ENCODE data around the gene EVX1. TPM values are rescaled to one million over a fixed set of nuclear protein-coding genes. Genes with fewer than 3 reads are reported as not detected.

The EVX1 gene
- total RNA-seq, 1 donor from 2014 or later, result not detected

DNA sequence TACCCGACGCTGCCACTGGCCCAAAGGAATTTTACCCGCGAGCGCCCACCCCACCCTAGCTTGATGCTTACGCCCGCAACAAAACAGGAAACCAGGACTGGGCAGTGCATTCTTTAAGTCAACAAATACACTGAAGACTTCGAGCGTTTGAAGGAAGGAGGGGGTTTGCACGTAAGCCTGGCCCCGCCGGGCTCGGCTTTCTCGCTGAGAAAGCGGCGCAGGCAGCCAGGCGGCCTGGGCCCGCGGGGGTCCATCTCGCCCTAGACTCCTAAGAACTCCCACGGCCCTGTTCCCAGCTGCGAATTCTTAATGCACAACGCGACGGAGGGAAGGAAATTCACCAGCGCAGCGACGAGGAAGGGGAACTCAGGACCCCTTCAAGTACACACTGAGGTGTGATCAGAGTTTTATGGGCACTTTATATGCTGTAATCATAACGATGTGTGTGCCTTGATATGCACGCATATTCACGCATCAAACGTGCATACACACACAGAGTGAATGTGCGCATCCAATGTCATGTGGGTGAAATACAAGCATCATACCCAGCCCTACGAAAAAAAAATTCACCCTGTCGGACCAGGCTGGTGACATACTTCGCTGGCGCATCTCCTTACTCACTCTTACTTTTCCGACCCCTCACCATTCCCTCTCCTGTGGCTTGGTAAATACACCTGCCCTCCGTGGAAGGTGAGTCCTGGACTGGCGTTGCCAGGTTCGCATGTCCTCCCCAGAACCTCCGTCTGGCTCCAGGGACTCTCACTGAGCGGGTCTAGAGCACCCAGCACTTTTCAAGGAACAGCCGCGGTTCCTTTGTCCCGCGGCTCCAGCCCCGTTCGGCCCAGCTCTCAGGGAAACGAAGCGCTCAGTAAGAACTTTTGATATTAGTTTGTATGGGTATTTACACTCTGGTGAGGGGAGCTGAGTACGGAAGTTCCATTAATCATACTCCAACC lies 37.0 kb upstream of the EVX1 start:
- DNase-seq (ENCODE audit: low read depth in 2 of 2), result no peak

DNA sequence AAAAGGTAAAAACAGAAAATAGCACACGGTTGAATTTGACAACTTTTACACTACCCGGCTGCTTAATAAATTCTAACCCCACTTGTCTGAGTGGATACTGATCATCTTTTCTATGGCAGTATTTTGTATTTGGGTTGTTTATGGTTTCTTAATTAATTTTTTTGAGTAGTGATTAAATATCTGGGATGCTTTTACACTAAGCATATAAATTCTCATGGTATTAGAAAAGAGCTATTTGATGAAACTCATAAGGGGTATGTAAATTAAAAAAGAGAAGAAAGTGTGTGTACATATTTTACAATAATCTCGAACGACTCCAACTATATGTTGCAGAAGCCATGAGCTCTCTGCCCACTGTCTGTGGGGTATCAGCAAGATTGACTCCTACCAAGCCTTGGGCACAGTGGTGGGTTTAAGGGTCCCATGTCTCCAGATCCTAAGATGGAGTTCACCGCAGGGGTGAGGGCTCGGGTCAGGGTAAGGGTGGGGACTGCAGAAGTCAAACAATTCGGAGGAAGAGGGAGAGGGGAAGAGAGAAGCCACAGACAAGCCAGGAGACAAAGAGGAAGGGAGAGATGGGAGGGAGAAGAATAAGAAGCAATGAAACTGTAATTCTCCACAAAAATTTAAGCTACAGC lies 35.1 kb upstream of the EVX1 start:
- no peak for DNase-seq (ENCODE audit: low read depth in 2 of 2)

DNA sequence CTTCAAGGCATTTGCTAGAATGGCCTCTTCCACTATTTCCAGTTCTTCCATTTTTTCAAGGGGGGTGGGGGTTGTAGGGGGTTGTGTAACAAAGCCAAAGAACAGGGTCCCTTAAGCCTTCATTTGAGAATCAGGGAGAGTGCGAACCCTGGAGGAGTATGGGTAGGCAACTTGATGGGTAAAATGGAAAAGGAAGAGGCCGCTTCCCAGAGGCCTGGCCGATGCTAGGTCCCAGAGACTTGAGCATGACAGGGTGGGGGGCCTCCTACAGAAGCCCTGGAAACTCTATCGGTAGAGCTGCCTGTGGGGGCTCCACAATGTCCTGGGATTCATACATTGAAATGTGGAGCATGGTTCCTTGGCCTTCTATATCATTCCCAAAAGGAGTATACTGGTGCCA lies 33.6 kb upstream of the EVX1 start:
- no peak for DNase-seq (ENCODE audit: low read depth in 2 of 2)

DNA sequence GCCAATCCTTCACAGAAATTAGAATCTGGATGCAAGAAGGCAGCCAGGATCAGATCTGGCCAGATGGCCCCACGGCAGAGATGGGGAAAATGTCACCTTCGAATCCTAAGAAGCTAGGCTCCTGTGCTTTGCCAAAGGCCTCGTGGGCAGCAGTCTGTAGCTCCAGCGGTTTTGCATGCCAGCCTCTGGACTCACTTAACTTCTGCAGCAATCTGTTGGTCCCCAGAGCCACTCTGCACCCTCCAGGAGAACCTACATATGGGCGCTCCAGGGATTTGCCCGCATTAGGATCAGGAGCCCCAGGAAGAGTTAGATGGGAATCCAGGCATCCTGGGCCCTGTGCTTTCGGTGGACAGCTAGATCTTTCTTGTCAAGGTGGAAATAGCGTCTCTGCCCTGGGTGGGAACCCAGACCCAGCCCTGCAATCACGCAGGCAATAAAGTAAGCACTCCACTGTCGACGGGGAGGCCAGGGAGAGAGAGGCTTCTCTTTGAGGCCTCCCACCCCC lies 32.6 kb upstream of the EVX1 start:
- DNase-seq (ENCODE audit: low read depth in 2 of 2), result no peak

DNA sequence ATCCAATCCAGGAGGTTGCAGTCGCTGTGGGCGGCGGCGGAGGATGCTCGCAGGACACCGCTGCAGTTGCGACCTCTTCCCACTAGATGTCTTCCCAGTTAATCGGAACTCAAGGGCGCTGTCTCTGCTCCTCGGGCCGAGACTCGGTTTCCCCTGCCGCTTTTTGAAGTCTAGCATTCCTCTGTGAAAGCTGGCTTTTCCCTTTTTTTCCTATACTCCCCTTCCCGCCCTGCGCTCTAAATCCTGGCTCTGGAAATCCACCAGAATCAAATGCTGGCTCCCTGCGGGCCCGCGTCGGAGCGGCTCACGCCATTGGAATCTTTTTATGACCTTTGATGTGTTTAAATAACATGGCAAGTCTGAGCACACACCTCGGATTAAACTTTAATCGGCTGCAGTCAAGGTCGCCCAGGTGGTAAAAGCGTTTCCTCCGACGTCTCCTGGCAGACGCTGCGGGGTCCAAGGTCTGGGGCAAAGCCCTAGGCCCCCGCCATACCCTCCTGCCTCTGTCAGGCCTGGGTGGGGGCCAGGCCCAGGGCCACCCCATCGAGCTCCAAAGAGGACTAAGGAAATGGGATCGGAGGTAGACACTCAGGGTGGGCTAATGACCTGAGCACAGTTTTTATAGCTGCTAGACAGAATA lies 32.0 kb upstream of the EVX1 start:
- DNase-seq (ENCODE audit: low read depth in 2 of 2), result peak; percentile 46 to 51

DNA sequence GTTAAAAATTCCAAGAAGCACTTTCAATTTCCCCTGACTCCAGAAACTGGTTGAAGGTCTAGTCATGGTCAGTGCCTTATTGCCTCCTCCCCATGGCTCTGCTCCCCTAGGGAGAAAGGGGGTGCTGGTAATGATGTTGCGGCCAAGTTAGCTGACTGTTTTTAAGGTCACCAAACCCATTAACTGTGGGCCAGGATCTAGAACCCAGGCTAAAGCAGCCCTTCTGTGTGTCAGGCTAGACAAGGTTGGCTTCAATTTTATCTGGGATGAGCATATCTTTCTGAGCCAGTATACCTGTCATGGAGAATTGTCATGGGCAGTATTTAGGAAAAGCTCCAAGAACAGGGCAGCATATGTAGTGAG lies 31.5 kb upstream of the EVX1 start:
- DNase-seq (ENCODE audit: low read depth in 2 of 2), result no peak

DNA sequence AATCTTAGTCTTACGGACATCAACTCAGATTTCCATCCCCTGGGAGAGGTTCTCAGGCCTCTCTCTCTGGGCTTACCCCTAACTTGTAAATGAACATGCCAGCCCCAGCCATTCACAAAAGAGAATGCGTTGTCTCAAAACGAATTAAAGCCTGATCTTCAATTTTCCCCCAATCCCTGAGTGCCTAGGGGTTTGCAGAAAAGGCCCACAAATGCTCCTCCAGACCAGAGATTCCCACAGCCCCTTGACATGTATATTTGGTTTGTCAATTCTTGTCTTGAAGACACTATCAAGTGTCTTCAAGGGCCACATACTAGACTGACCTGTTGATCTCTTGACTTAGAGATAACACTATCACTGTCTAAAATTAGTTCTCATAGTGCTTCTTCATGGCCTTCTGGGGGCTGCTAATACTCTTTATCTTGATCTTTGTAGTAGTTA lies 30.8 kb upstream of the EVX1 start:
- DNase-seq (ENCODE audit: low read depth in 2 of 2), result no peak

DNA sequence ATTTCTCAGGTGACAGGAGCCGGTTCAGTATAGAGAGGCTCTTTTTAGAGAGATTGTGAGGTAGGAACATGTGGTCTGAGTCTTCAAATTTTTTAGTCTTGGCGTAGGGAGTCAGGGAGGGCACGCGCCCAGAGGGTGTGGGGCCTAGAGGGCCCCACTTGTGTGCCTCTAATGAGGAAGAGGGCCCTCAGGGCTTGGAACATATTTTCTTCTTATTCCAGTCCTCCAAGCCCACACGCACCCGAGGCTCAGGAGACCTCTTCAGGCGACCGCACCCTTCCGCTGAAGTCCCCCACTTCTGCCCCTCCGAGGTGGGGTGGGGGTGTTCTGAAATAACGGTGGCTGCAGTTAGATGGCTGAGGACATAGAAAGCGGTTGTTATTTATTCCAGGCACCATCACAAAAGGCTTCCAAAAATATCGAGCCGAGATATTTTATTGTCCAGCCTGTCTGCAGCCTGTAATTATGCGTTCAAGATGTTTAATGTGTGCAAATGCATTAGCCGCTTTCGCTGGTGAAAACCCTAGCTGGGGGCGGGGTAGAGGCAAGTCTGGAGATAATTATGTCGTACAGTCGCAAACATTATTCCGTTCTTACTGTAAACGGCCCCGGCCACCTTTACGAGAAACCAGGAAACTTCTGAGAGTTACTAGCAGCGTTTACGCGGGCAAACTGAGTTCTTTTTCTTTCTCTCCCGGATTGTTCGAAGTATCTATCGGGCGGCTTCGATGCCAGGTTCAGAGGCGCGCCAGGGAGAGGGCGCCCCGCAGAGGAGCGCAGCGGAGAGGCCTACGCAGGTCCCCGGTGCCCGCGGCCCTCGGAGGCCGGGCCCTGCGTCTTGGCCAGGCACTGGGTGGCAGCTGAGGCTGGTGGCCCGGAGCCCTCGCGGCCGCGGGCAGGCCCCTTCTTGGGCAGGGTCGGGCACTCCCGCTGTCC lies 29.8 kb upstream of the EVX1 start:
- no peak for DNase-seq (ENCODE audit: low read depth in 2 of 2)

DNA sequence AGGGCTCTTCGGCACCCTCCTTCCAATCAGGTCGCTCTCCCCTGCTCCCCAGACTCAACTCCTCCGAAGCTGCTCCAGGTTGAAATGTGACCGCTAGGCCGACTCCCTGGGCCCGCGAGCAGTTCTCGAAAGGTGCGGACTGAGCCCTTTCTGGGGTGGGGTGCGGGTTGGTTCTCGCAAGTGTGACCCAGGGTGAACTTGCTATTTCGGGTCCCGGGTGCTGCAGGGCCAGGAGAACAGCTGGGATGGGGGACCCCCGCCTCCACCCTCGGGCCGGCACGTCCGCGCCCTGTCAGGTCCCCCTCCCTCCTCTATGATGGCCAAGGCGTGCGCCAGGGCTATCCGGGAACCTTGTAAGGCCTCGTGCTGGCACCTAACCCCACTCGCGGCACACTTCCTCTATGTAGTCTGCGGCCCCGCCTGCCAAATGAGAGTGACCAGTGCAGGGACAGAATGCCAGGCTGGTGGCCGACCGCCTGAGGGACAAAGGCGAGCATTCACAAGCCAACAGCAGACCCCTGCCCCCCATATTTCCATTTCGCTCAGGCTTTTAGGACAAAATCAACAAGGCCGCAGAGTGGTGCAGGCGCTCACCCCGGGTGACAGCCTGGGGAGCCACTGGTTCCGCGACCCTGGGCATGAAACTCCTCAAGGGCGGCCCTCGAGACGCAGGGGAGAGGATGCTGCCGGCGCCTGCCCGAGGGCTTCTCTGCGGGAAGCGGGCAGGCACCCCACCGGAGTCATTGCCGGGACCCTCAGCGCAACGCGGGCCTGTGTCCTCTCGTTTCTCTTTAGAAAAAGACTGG lies 29.0 kb upstream of the EVX1 start:
- no peak for DNase-seq (ENCODE audit: low read depth in 2 of 2)

DNA sequence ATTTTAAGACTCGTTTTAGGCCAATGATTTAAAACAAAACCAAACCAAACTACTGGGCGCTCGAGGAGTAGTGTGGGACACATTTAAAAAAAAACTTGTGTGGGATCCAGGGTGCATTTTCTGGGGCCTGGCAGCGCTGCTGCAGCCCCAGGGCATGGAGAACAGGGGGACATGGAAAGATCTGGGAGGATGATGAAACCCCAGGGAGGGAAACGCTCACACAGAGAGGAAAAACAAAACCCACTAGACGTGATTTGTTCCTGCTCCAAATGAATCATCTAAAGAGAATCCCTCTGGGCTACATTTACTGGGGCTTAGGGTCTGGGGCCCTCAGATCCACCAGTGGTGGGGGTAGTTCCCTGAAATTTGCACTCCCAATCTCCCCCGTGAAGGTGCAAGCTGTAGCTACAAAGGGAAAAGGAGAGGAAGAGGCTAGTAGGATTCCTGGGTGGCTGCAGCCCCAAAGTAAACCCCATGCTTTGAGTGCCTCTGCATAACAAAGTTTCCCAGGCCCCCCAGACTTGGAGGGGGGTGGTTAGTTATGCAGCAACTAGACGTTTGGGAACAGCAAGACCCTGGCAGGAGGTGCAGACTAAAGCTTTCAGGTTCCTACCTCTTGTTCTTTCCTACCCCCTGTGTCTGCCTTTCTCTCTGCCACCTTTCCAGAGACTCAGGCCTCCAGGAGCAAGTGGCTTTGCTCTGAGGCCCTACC lies 28.2 kb upstream of the EVX1 start:
- DNase-seq (ENCODE audit: low read depth in 2 of 2), result no peak

DNA sequence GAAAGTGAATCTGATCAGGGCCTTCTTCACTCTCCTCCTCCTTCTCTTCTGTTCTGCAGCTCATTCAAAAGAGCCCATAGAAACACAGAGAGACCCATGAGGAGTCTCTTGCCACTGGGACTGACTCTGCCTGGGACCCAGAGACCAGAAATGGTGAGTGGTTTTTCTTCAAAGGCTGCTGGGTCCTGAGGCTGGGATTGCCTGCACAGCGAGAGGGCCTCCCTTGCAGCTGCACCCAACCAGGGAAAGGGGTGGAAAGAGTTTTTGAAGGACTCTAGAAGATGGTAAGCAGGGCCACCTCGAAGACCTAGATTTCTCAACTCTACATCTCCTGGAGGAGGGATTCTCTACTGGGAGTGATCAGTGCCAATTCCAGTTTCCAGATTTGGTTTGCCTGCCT lies 27.2 kb upstream of the EVX1 start:
- no peak for DNase-seq (ENCODE audit: low read depth in 2 of 2)

DNA sequence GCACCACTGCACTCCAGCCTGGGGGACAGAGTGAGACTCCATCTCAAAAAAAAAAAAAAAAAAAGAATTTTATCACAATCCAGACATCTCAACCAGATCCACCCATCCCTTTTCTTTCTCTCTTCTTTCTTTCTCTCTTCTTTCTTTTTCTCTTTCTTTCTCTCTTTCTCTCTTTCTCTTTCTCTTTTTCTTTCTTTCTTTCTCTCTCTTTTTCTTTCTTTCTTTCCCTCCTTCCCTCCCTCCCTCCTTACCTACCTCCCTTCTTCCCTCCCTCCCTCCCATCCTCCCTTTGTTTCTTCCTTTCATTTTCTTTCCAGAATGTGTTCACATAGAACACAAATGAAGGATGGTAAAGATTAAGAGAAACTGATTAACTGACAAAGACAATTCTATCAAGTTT lies 24.7 kb upstream of the EVX1 start:
- DNase-seq (ENCODE audit: low read depth in 2 of 2), result no peak

DNA sequence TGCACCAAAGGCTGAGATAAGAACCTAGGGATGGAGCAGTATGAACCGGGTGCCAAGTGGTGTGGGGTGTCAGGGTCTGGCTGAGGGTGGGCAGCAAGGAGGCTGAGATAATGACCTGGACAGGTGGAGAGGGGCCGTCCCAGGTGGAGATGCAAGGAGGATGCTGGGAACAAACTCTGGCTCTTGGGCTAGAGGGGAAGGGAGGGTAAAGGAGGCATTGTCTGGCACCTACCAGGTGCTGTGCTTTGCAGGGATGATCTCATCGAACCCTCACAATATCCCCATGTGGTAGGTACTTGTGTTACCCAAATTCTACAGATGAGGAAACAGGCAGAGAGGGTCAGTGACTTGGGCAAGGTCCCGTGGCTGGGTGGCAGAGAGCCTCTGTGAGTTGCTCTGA lies 22.8 kb upstream of the EVX1 start:
- no peak for DNase-seq (ENCODE audit: low read depth in 2 of 2)

DNA sequence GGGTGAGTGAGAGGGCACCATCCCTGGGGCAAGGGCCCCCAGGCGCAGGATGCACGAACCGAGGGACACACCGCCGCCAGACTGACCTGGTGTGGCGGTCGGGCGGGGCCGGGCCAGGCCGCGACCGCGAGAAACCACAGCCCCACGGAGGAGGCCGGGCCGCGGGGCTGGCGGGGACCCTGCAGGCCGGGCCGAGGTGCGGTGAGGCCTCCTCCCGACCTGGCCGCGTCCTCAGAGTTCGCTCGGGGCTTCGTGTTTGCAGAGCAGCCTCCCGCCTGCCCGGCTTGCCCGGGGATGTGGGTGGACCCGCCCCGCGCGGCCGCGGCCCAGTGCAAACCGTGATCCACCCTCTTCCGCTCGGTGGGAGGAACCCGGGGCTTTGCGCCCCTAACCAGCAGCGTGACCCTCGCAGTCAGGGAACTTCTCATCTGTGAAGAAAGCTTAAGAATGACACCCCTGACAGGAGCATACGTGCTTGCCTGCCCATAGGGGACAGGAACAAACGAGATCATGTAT lies 22.1 kb upstream of the EVX1 start:
- DNase-seq (ENCODE audit: low read depth in 2 of 2), result no peak

DNA sequence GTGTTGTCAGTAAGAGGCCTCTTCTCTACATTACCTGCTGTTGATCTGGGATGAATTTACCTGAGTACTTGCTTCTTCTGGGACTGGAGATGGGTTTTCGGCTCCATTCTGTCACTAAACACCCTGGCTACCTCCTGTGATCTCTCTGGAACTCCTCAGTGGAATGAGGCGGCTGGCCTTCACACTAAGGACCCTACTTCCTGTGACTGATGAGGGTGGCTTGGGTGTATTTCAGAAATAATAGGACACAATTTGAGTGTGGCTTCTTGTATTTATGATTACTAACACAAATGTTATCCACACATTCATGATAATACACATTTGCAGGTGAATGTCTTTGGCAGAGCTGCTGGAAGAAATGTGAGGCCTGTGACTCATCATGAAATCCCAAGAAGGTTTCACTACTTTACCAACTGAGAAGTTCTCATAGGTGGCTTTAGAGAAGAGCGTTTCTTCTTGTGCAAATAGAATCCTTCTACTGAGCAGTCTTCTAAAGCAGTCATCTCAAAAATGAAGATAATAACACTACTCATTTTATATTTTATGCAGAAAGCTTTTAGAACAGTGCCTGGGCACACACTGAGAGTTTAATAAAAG lies 21.3 kb upstream of the EVX1 start:
- no peak for DNase-seq (ENCODE audit: low read depth in 2 of 2)

DNA sequence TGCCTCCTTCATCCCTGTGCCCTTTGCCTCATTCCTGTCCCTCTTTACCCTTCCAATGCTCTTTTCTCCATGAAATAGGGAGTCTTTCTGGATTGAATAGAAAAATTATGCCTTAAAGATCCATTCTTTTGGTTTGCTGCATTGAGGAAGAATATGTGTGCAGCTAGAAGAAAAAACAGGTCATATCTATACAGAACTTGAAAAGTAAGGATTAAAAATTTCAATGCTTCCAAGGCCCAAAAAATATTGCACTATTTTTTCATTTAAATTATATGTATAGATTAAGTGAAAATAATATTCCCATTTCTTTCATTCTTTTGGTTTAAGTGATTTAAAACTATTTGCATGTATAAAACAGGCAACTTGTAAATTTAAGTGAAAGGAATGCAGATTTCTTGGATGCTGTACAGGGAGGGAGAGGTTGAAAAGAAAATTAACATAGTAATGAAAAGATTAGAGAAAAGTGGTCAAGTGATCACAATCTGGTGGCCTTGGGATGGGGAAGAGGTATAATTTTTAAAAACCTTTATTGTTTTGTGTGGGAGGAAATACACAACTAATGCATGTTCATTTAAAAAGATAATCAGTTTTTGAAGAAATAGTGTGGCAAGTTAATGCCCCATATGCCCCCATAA lies 18.5 kb upstream of the EVX1 start:
- DNase-seq (ENCODE audit: low read depth in 2 of 2), result no peak

DNA sequence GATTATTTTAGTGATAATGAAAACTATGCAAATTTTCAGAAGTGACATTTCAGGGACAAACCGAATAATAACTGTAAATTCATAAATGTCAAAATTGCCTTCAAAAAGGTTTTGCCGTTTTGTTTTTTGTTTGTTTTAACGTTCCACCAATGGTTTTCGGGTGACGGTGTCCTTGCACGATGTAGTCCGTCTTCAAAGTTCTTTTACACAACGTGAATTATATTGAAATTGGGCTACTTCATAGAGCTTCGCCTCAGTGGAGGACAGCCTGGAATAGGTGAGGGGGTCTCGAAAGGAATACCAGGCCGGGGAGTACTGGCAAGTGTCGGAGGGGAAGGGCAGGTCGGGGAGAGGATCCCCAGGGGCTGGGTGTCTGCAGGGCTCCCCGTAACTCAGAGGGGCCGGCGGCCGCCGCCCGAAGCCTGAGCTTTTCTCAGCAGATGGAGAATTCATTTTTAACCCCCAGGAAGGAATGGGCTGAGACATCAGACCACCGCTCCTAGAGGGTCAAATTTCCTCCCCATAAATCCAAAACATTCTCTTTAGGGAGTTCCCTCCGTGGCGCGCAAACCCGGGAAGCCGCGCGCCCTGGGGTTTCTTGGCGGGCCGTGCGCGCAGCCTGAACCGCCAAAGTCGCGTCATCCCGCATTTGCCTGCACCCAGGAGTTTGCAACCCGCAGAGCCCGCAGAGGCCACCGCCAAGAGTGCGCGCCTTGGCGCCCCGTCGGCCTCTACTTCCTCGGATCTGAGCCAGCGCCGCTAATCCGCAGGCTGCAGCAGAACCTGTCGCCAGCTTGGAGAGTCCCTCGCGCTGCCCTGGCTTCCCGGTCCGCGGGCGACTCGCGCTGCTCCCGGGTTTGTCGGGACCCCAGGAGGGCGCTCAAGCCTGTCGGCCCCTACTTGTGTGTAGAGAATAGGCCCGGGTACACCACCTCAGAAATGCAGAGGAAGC lies 17.3 kb upstream of the EVX1 start:
- DNase-seq (ENCODE audit: low read depth in 2 of 2), result no peak
